ENCODE data around the gene PRPF19.

Gene PRPF19

DNA sequence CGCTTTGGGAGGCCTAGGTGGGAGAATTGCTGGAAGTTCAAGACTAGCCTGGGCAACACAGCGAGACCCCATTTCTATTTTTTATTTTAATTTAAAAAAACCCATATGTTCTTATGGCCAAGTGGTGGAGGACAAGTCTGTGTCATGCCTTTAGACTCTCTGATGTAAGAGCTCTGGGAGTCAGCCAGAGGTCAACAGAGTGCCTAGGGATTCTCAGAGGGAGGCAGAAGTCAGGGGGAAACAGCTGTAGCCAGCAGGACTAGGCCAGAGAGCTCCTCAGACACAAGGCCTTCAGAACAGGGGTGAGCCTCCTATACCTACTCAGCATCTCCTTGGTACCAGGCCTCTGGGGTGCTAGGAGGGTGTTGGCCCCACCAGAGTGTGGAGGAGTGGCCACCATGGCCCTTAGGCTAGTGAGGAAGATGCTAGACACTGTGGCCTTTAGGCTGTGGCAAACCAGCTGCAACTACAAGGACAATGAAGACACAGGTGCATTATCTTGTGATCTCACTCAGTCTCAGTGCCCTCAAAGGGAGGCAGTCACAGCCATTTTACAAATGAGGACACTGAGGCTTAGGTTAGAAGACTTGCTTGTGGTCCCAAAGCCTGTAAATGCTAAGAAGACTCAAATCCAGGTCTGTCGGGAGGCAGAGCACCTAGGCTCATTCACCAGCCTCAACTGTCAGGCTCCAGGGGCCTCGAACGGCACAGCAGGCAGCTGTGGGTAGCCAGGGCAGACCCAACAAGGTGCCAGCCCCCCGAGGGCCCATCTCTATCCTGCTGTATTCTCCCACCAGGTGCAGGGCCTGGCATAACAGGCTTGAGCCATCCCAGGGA, 34.0 kb downstream of the PRPF19 start:
- DNase-seq = no peak

DNA sequence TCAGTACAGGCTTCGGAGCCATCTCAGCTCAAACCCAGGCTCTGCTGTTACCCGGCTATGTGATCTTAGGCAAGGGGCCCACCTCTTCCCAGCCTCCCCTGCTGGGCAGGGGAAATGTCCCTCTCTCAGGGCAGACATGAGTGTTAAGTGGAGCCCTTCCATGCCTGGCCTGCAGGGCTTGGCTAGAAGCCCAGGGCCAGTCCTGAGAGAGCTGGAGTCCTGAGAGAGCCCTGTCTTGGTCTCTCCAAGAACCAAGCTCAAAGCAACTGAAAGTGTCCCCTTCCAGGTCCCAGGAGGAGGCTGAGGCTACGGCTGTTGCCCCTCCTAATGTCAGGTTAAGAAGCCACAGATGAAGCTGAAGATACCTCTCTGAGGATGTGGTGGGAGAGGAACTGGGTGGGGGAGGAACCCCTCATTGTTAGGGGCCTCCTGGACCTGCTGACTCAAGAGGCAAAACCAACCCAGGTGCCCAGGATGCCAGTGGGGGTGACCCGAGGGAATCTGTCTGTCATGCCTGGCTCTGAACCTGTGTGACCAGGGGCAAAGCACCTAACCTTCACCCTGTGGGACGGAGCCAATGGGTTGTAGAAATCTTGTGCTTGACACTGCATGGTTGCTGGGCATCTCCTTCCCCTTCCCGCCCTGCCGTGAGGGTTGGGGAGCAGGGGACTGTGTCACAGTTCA, 34.9 kb downstream of the PRPF19 start:
- DNase-seq = no peak

- DNase-seq = no peak
Observed at GRCh38 chr11:60870733-60871377, 35.5 kb downstream of the PRPF19 start.

GRCh38 chr11:60870276-60870675, 36.1 kb downstream of the PRPF19 start:
- DNase-seq = peak; percentile 56

- DNase-seq = no peak
Observed at GRCh38 chr11:60869451-60869825, 36.9 kb downstream of the PRPF19 start.

DNA sequence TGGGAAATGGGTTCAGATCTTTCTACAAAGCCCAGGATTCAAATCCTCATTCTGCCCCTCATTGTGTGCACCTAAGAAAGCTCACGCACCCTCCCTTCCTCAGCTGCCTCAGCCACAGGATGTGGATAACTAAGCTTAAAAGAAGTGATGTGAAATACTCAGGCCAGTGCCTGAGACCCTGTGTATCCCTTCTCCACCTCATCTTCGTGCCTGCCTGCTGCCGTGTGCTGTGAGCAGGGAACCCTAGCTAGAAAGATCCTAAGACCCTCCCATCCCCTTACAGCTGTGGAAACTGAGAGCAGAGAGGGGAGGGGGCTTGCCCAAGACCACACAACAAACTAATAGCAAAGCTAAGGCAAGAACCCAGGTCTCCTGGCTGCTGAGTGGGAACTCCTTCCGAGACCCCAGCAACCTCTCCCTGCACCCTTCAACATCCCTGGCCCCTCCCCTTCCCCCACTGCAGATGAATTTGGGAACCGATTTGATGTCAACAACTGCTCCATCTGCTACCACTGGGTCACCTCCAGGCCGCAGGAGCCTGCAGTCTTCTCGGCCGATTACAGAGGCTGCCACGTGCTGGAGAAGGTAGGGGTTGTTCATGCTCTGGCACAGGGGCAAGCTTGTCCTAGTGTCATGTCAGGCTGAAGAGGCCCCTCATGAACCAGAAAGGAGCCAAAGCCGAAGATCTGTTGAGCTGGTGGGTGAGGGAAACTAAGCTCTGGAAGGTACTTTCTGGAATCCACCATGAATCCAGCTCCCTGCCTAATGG, 37.5 kb downstream of the PRPF19 start:
- no peak for DNase-seq

DNA sequence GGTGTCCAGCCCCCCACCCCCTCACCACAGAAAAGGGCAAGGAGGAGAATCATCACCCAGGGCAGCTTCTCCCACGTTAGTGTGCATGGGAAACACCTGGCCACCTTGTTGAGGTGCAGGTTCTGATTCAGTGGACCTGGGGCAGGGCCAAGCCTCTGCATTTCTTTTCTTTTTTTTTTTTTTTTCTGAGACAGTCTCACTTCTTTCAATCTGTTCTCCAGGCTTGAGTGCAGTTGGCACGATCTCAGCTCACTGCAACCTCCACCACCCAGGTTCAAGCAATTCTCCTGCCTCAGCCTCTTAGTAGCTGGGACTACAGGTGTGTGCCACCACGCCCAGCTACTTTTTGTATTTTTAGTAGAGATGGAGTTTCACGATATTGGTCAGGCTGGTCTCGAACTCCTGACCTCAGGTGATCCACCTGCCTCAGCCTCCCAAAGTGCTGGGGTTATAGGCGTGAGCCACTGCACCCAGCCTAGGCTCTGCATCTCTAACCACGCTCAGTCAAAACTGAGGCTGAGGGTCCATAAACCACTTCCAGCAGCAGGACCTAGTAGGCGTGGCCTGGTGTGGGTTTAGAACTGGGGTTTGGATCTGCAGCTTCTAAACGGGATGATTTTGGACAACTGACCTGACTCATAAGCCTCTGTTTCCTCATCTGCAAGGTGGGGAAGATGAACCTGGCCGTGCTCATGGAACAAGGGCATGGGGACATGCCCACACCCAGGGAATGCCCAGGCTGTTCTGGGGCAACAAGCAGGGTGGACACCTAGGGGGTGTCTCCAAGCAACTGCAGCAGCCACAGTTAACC, 38.3 kb downstream of the PRPF19 start:
- DNase-seq = no peak

DNA sequence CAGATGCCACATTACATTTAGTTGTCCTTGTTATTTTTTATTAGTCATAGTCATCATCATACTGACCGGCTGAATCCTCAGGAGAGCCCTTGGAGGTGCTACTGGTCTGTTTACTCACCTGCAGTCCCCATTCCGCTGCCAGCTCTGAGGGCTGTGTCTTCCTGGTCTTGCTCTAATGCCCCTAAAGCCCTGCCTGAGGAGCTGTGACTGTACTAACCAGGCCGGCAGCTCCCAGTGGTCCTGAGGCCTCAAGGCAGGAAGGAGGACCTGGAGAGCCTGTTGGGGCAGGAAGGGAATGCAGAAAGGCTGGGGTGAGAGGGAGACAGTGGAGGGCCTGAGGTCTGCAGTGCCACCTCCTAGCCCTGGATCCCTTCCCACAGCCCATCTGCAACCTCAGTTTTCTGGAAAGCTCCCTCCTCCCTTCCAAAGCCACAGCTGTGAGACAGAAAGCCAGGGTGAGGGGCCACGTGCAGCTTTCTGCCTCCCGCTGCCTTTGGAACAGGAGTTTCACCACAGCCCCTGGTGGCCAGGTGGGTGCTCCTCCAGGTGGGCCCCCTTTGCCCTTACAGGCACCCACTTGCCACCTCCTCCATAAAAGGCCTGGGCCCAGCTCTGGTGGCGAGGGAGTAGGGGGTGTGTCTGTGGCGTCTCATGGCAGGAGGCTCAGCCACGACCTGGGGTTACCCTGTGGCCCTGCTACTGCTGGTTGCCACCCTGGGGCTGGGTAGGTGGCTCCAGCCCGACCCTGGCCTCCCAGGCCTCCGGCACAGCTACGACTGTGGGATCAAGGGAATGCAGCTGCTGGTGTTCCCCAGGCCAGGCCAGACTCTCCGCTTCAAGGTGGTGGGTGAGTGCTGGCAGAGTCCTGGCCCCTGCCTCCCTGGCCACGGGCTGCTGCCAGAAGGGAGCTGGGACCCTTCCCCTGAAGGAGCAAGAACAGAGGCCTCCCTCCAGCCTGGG, 39.2 kb downstream of the PRPF19 start, which contains the start of gene ZP1:
TSS of gene ZP1 (plus strand) at position 632 of the 960 bp plus-strand sequence. CDS start at position 652, 20 bp downstream.
- DNase-seq = peak; percentile 23

DNA sequence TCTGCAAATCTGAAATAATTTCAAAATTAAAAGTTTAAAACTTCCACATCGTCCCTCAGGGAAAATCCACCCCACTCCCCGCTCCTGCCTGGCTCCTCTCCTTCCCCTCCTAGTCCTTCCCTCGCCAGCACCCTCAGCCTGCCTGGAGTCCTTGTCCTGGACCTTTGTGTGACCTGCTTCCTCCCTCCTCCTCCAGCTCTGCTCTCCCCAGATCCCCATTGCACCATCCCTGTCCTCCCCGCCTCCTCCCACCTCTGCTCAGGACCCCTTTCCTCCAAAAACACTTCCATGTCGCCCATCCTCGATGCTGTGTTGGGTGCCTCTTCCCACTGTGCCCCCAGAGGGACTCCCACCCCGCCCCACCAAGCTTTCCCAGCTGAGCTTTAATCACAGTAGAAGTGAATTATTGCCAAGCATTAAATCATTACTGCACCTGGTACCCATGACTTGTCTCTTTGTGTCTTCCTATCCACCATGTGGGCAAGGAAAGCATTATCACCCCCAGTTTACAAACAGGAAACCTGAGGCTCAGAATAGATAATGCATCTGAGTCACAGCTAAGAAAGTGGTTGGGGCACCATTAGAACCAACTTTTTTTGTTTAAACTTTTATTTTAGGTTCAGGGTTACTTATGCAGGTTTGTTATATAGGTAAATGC, 41.4 kb downstream of the PRPF19 start:
- no peak for DNase-seq

DNA sequence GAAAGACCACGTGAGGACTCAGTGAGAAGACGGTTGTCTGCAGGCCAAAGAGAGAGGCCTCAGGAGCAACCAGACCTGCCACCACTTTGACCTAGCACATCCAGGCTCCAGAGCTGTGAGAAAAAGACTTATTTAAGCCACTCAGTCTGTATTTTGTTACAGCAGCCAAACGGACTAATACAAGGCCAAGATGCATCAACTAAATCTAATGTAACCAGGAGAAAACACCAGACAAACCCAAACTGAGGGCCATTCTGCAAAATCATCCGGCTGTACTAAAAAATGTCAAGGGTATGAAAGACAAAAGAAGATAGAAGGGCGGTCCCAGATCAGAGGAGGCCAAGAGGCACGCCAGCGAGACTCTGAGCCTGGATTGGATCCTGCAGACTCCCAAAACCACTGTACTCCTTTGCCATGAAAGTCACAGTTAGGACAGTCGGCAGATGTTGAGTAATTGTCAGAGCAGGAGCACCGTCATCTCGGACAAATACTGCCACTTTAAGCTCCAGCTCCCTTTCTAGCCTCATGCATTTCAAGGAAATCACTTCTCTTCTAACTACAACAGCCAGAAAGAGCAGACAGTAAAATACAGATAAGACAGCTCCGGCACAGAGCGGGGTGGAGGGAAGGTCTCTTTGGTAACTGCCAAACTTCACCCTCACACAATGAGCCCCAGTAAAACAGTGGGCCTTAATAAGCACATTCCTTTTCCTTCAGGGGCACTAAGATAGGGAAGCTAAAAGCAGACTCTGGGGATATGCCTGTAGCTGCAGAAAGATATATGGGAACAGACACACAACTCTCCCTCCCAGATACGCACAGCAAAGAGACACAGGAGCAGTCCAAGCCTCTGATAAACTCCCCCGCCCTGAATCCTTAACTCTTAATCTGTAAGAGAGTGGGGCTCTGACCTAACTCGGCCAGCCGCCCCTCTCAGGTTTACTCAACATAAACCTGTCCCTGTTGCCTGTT, 42.5 kb downstream of the PRPF19 start:
- no peak for DNase-seq

DNA sequence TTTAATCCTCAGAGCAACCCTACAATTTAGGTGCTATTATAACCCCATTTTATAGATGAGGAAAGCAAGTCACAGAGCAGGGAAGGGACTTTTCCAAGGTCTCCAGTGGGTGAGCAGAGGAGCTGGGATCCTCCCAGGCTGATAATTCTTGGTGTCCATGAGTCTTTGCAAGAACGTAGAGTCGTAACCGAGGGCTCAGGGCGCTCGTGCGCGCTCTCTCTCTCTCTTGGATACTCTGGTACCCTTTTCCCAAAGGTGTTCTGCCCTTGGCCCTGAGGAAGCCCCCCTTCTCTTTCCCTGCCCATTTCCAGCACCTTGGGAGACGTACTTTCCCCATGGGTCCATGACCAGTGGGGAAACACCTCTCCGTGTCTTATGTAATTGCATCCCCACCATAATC, 44.2 kb downstream of the PRPF19 start:
- no peak for DNase-seq

DNA sequence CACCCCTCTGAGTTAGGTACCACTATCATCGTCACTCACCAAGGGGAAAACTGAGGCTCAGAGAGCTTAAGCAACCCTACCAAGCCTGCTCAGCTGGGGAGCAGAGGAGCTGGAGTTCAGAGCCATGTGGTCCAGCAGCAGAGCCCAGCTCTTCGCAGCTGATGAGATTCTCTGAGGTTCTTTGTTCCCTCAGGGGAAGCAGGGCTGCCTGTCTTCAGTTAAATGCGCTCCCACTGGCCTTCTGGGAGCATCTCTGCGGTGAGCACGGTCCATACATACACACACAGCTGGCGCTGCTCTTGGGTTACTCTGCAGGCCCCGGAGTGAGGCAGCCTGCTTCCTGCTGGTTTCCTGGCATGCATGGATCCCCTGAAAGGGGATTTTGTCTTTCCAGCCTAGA, 45.4 kb downstream of the PRPF19 start:
- no peak for DNase-seq

- DNase-seq = no peak
Observed at GRCh38 chr11:60859616-60860250, 46.7 kb downstream of the PRPF19 start.

DNA sequence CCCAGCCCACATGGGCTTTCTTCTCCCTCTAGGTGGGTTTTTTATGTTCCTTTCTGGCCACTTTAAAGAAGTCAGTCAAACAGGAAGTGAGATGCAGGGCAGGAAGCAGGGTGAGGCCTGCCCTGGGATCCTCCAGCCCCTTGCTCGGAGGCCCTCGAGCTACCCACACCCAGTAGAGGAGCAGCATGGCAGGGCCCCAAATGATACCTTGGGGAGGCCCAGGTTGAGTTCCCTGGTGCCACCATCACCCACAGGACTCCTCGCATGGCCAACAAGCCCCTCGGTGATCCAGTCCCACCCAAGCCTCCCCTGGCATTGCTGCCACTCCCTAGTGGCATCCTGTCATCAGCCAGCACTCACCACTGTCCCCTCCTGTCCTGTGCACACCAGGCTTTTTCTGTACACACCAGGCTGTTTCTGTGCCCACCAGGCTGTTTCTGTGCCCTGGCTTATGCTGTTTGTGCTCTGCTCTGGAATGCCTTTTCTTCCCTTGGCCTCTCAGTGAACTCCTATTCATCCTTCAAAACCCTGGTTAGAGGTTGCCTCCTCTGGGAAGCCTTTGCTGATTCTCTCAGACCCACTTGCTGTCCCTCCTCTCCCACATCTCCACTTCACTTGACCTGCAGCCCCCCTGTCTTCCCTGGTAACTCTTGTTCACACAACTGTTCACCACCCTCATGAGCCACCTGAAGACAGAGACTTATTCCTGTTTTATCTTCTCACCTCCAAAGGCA, 47.5 kb downstream of the PRPF19 start:
- DNase-seq = no peak

GRCh38 chr11:60858236-60858635, 48.1 kb downstream of the PRPF19 start:
- no peak for DNase-seq

DNA sequence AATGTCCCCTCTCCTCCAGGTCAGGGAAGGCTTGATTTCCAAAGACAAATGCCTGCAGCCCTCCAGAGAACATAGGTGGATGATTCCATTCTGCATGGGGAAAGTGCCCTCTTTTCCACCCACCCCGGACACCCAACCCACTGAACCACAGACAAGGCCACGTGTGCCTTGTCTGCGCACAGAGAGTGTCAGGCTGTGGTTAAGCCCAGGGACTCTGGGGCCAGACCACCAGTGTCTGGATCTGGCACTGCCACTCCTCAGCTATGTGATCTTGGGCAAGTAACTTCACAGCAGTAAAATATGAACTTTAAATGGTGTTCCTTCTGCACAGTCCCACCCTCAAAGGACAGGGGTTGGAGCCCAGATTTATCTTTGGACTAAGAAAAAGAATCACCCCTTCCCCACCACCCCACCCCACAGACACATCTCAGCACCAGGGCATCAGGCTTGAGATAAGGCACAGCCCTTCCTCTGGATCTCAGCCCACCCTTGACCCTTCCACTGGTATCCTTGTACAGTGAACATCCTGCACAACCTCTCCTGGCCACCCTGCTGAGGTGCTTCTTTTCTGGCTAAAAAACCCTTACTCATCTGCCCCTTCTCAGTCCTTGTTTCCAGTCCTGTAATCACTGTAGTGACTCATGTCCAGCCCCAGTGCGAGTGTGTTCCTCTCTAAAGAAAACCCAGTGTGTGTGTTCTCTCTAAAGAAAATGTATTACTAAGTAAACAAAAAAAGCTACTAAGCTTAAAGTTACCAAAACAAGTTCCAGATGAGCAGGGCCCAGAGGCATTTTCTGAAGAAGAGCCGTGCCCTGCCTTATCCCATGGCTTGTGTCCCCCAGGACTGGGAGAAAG, 48.8 kb downstream of the PRPF19 start:
- DNase-seq = no peak
